GM12873 (cell line): ENCODE results near the gene POU2F3.

Source experiments
- CTCF ChIP-seq: IDR thresholded peaks from 2 replicates; pipeline ENCODE4 v1.5.1; 2012; ENCODE audit warnings: low read depth, mild to moderate bottlenecking, moderate library complexity, low read length, control low read depth; ENCODE audit not compliant: insufficient read depth; ENCODE audit errors: missing control alignments

POU2F3 gene

GRCh38 chr11:120238968-120239620 is 846 bp upstream of the POU2F3 start:
- no peak for TF ChIP-seq CTCF

GRCh38 chr11:120240866-120241265 is 926 bp downstream of the POU2F3 start:
- no peak for TF ChIP-seq CTCF

GRCh38 chr11:120241277-120241676 is 1.3 kb downstream of the POU2F3 start:
- TF ChIP-seq CTCF, result no peak

- TF ChIP-seq CTCF, result no peak
Measured at GRCh38 chr11:120243221-120243620, 3.3 kb downstream of the POU2F3 start.

GRCh38 chr11:120244476-120245365 is 4.8 kb downstream of the POU2F3 start:
- TF ChIP-seq CTCF, result no peak

- TF ChIP-seq CTCF, result no peak
Measured at GRCh38 chr11:120245434-120245833, 5.5 kb downstream of the POU2F3 start.

- no peak for TF ChIP-seq CTCF
Measured at GRCh38 chr11:120248551-120249278, 8.8 kb downstream of the POU2F3 start.
